ENCODE results near the gene TTC34.

DNA sequence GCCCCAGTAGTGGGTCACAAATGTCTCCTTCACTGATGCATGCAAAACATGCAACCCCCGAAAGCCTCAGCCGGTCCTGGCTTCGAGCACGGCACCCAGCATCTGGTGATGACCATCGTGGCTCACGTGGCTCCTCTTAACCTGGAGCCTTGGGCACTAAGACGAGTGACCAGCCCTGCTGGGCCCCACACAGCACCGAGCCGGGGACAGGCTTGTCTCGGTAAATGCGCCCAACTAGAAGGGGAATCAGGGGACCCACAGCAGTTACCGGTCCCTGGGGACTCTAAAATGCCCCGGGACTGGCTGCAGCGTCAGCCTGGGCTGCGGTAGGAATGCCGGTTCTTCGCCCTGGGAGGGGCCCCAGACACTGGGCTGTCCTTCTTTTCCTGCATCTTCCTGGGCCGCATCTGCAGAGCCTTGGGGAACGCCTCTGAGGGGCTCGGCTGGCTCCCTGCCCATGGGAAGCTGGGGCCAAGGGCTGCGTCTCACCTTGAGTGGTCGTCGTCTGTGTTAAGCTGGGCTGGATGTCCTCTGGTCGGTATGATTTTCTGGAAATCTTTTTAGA, 13.1 kb upstream of the TTC34 start:
- TF ChIP-seq, protein P1, sequence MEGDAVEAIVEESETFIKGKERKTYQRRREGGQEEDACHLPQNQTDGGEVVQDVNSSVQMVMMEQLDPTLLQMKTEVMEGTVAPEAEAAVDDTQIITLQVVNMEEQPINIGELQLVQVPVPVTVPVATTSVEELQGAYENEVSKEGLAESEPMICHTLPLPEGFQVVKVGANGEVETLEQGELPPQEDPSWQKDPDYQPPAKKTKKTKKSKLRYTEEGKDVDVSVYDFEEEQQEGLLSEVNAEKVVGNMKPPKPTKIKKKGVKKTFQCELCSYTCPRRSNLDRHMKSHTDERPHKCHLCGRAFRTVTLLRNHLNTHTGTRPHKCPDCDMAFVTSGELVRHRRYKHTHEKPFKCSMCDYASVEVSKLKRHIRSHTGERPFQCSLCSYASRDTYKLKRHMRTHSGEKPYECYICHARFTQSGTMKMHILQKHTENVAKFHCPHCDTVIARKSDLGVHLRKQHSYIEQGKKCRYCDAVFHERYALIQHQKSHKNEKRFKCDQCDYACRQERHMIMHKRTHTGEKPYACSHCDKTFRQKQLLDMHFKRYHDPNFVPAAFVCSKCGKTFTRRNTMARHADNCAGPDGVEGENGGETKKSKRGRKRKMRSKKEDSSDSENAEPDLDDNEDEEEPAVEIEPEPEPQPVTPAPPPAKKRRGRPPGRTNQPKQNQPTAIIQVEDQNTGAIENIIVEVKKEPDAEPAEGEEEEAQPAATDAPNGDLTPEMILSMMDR (IDR thresholded peaks at IDR 0.05), result no peak
- TF ChIP-seq POLR2AphosphoS5 (IDR thresholded peaks at IDR 0.05) (no peak), EP300 (IDR thresholded peaks at IDR 0.05) (no peak), POLR2A (IDR thresholded peaks at IDR 0.05) (no peak)
